Ascending aorta (tissue), 2 donors: ENCODE measurements around the gene LHFPL2. TPM values are rescaled to one million over a fixed set of nuclear protein-coding genes. Genes with fewer than 3 reads are reported as not detected.

Experiments
- DNase-seq, 2 donors: peaks; one replicate each; pipeline ENCODE4 v3.0.0-alpha.2; 2019; ENCODE audit warnings: low spot score in 2 of 2
- H3K27ac ChIP-seq, 2 donors: fragments of 200-600 bp; sonication (generic); one replicate each; pipeline ENCODE4 v1.5.1; 2016 to 2017; ENCODE audit warnings: mild to moderate bottlenecking in 1 of 2
- H3K27me3 ChIP-seq: fragments of 200-600 bp; sonication (generic); one replicate; pipeline ENCODE4 v1.5.1; 2017
- H3K36me3 ChIP-seq, 2 donors: fragments of 200-600 bp; sonication (generic); one replicate each; pipeline ENCODE4 v1.5.1; 2016
- H3K4me1 ChIP-seq, 2 donors: fragments of 200-600 bp; sonication (generic); one replicate each; pipeline ENCODE4 v1.5.1; 2016 to 2017; ENCODE audit warnings: mild to moderate bottlenecking in 1 of 2
- H3K4me3 ChIP-seq, 2 donors: fragments of 200-600 bp; sonication (generic); one replicate each; pipeline ENCODE4 v1.5.1; 2016 to 2017; ENCODE audit warnings: mild to moderate bottlenecking in 1 of 2
- H3K9me3 ChIP-seq, 2 donors: fragments of 200-600 bp; sonication (generic); one replicate each; pipeline ENCODE4 v1.5.1; 2016
- intact Hi-C: fragments of 100-400 bp; cut with DNase I; formaldehyde crosslinking; loops from one replicate; pipeline ENCODE4 v1.15.1; 2023
- total RNA-seq: library from RNA; depleted of rRNA; stranded (reverse); fragments of >200 nt; gene quantifications from one replicate; pipeline ENCODE4 v1.1.0, GENCODE V29; 2016
- TF ChIP-seq, protein P1 (sequence below), 3 experiments: fragments of 200-600 bp in 2 of 3; fragments of 450-650 bp in 1 of 3; sonication (generic) in 2 of 3; IDR thresholded peaks; one replicate each; pipeline ENCODE4 v1.5.1; 2016 to 2019; ENCODE audit warnings: antibody characterized with exemption in 3 of 3, mild to moderate bottlenecking in 1 of 3, moderate library complexity in 1 of 3

LHFPL2 gene
- total RNA-seq, 1 donor from 2014 or later: 9.7 TPM

DNA sequence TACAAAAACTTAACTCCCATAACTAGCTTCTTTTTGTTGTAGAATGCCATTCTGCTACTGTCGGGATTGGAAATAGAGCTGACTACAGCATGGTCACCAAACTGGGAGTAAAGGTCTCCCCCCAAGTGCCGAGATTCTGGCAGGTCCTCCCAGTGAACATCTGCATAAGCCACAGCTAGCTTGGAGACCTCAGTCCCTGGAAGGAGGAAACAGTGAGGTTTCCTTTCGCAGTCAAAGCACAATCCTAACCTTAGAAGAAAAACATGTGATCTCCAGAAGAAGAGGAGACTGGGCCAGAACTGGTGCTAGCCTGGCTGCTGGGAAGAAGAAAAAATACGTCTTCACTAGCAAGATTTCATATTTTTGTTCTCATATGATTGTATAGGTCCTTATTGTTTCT, 160.7 kb downstream of the LHFPL2 start:
- Histone ChIP-seq H3K4me3 (no peak overlapping the region), H3K9me3 (no peaks in the 10 kb centered on the region), H3K27ac (no peak overlapping the region), H3K4me1 (peaks cover 0 to 11% of the 10 kb centered on the region in 2 donors), H3K36me3 (peaks cover 5 to 24% of the 10 kb centered on the region in 2 donors), H3K27me3 (no peaks in the 10 kb centered on the region)
- DNase-seq: no peak
- intact Hi-C loops: no loop called here
- TF ChIP-seq, protein P1, sequence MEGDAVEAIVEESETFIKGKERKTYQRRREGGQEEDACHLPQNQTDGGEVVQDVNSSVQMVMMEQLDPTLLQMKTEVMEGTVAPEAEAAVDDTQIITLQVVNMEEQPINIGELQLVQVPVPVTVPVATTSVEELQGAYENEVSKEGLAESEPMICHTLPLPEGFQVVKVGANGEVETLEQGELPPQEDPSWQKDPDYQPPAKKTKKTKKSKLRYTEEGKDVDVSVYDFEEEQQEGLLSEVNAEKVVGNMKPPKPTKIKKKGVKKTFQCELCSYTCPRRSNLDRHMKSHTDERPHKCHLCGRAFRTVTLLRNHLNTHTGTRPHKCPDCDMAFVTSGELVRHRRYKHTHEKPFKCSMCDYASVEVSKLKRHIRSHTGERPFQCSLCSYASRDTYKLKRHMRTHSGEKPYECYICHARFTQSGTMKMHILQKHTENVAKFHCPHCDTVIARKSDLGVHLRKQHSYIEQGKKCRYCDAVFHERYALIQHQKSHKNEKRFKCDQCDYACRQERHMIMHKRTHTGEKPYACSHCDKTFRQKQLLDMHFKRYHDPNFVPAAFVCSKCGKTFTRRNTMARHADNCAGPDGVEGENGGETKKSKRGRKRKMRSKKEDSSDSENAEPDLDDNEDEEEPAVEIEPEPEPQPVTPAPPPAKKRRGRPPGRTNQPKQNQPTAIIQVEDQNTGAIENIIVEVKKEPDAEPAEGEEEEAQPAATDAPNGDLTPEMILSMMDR (IDR thresholded peaks at IDR 0.05): no peak

DNA sequence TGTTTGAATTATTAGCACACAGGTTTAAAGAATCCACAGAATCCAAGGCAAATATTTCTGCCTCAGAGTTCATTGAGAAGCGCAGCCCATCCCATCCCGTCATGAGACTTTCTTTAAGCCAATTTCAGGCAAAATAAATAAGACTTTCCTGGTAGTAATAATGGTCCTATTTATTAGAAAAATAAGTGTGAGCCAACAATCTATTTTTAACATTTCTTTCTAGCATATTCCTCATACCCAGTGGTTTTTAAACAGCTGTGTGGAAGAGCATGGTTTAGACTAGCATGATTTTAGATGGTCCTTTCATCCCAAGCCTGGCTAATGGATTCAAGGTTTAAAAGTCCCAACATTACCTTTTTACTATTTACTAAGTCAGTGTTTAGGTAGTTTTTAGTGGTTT, 162.4 kb downstream of the LHFPL2 start:
- intact Hi-C loops: no loop called here
- no peaks in the 10 kb centered on the region for H3K9me3 ChIP-seq
- no peak overlapping the region for H3K4me3 ChIP-seq
- peaks cover 0 to 11% of the 10 kb centered on the region in 2 donors for H3K4me1 ChIP-seq
- H3K27ac ChIP-seq: peak overlapping the region in 1 of 2 donors; percentile 9
- no peak for DNase-seq
- peaks cover 8 to 26% of the 10 kb centered on the region in 2 donors for H3K36me3 ChIP-seq
- no peaks in the 10 kb centered on the region for H3K27me3 ChIP-seq
- TF ChIP-seq, protein P1 (IDR thresholded peaks at IDR 0.05): no peak

DNA sequence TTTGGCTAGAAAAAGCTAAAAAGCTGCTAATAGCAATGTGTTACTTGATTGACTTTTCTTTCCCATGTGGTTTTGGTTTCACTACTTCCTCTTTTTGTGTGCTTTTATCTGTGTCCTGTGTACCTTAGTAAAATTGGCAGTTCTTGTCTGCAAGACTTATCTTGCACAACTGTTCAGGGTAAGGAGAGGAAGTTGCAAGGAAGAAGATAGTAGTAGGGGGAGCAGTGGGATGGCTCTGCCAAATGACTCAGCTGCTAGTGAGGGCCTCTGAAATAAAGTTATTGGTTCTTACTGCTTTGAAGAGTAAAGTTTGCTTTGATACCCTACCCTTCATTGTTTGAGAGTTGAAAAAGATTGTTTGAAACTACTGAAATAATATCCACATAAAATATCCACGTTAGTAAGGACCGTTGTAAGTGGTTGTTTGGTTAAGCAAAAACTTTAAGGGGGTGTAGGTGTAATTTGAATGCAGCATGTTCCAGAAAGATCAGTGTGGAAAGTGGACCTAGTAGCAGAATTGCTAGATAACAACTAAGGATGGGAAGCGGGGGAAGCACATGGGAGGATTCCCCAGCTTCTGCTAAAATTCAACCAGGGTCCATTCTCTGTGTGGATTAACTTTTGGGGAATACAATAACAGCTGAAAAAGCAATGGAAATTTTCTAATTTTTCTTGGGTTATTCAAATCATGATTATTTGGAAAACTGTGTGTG, 164.6 kb downstream of the LHFPL2 start:
- H3K4me1 ChIP-seq: peaks cover 0 to 11% of the 10 kb centered on the region in 2 donors
- H3K27me3 ChIP-seq: no peaks in the 10 kb centered on the region
- peaks cover 8 to 17% of the 10 kb centered on the region in 2 donors for H3K36me3 ChIP-seq
- H3K4me3 ChIP-seq: no peak overlapping the region
- DNase-seq: no peak
- TF ChIP-seq, protein P1 (IDR thresholded peaks at IDR 0.05): no peak
- no peak overlapping the region for H3K27ac ChIP-seq
- H3K9me3 ChIP-seq: no peaks in the 10 kb centered on the region
- intact Hi-C loops: no loop called here

DNA sequence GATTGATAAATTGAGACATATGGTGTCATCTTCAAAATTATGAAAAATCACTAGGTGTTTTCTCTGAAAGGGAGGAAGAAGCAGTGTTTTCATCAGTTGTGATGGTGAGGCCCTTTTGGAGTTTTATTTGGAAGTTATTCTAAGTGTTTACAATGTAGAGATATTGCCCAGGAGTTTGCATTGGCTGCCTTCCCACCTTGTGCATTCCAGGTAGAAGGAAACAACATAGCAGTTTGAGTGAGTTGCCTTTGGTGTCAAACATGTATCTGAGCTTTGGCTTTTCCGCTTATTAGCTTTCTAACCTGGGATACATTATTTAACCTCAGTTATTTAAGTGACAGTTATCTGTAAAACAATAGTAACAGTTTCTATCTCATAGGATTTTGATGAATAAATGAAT, 165.6 kb downstream of the LHFPL2 start:
- H3K4me3 ChIP-seq: no peak overlapping the region
- intact Hi-C loops: no loop called here
- TF ChIP-seq, protein P1 (IDR thresholded peaks at IDR 0.05): no peak
- no peak overlapping the region for H3K27ac ChIP-seq
- no peaks in the 10 kb centered on the region for H3K9me3 ChIP-seq
- H3K27me3 ChIP-seq: no peaks in the 10 kb centered on the region
- peaks cover 3 to 7% of the 10 kb centered on the region in 2 donors for H3K36me3 ChIP-seq
- DNase-seq: no peak
- peaks cover 0 to 11% of the 10 kb centered on the region in 2 donors for H3K4me1 ChIP-seq

DNA sequence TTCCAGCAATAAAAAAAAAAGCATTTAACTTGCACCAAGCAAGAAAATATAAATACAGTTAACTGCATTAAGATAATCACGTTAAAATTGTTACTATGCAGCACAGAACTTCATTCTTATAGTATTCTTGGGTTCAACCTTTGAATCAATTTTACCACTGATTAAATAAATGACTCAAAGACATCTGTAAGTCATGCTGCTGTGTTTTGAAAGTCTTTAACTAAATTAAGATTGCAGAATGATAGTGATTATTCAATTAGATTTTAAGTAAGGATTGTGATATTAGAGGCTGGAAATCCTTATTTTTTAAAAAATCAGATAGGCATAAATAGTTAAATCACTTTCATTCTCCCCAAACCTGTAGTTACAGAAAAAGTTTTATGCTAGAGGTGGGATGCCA, 171.8 kb downstream of the LHFPL2 start:
- intact Hi-C loops: no loop called here
- TF ChIP-seq, protein P1 (IDR thresholded peaks at IDR 0.05): no peak
- Histone ChIP-seq H3K4me3 (no peak overlapping the region), H3K9me3 (no peaks in the 10 kb centered on the region), H3K27ac (no peak overlapping the region), H3K27me3 (no peaks in the 10 kb centered on the region), H3K4me1 (no peaks in the 10 kb centered on the region), H3K36me3 (no peaks in the 10 kb centered on the region)
- no peak for DNase-seq
